CD1c-positive myeloid dendritic cell (primary cell): Measurements from ENCODE around the gene CHAD.
A peak's percentile ranks its signal among the peaks of the same experiment; 100 is the strongest.

Experiments used
- DNase-seq: peaks from one replicate; pipeline ENCODE4 v3.0.0-alpha.2; 2016; ENCODE audit errors: extremely low spot score

Gene CHAD, protein sequence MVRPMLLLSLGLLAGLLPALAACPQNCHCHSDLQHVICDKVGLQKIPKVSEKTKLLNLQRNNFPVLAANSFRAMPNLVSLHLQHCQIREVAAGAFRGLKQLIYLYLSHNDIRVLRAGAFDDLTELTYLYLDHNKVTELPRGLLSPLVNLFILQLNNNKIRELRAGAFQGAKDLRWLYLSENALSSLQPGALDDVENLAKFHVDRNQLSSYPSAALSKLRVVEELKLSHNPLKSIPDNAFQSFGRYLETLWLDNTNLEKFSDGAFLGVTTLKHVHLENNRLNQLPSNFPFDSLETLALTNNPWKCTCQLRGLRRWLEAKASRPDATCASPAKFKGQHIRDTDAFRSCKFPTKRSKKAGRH

GRCh38 chr17:50468304-50469207 is at the start of gene CHAD:
Gene CHAD, minus strand, starts transcription at chr17:50468880. Its CDS starts 67 bp downstream, at chr17:50468813.
- DNase-seq, result no peak

- no peak for DNase-seq
Observed at GRCh38 chr17:50517504-50518383, 49.1 kb upstream of the CHAD start.

- no peak for DNase-seq
Observed at GRCh38 chr17:50517011-50517410, 48.3 kb upstream of the CHAD start.

DNA sequence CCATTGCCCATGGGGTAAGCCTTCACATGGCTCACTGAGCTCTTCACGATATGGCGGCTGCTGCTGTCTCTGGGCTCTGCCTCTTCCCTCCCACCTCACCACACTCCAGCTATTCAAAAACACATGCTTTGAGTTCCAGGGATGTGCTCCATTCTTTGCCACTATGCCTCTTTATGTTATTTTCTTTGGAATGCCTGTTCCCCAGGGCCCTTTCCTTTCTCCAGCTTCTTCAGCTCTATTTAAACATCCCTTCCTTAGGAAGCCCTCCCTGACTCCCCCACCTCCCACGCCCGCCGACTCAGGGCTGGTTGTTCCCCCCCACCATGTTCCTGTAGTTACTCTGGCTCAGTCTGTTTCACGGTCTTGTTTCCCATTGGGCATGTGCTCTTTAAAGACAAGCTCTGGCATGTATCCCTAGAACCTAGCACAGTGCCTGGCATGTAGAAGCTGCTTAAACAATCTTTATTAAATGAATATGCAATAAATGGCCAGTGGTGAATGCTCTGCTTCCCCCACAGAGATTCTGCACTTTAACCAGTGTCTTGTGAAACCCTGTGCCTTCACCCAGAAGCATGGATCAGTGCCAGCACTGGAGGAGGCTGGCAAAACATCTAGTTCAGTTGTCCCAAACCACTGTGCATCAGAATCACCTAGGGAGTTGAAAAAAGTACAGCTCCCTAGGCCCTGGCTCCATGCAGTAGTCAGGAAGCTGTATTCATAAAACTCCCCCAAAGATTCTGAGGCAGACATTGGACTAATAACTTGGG is 46.4 kb upstream of the CHAD start:
- DNase-seq, result peak; percentile 15

- no peak for DNase-seq
Observed at GRCh38 chr17:50514388-50514787, 45.7 kb upstream of the CHAD start.

DNA sequence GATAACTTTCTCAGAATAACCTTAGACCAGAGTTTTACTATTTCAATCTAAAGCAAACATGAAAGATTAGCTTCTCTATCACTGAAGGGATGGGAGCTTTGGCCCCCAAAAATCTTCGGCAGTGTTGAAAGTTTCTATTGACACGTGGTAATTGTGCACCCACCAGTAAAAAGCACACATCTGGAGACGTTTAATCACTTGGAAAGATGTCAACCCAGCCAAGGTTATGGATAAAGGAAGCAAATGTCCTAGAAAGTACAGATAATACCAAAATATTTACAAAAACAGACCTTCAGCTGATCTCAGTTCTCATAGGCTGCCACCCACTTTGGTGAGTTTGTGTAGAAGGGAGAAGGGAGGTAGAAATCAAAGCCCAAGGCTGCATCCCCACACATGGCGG is 44.8 kb upstream of the CHAD start:
- no peak for DNase-seq

DNA sequence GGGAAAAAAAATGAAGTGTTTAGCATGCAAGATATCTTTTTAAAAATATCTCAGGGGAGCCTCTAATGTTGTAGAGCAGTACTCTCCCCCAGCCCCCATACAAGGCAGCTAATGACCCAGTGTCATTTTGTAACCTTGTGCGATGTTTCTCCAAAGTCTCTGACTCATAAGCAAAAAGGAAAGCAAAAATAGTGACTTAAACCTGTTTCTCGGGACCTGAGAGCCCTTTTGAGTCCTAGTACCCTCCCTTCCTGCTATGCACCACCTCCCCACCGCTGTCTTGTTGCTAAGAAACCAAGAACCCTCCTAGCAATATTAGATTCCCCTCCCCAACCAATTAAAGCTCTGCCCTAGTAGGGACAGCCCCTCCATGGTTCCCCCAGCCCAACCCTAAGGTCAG is 42.4 kb upstream of the CHAD start:
- peak; percentile 7 for DNase-seq

DNA sequence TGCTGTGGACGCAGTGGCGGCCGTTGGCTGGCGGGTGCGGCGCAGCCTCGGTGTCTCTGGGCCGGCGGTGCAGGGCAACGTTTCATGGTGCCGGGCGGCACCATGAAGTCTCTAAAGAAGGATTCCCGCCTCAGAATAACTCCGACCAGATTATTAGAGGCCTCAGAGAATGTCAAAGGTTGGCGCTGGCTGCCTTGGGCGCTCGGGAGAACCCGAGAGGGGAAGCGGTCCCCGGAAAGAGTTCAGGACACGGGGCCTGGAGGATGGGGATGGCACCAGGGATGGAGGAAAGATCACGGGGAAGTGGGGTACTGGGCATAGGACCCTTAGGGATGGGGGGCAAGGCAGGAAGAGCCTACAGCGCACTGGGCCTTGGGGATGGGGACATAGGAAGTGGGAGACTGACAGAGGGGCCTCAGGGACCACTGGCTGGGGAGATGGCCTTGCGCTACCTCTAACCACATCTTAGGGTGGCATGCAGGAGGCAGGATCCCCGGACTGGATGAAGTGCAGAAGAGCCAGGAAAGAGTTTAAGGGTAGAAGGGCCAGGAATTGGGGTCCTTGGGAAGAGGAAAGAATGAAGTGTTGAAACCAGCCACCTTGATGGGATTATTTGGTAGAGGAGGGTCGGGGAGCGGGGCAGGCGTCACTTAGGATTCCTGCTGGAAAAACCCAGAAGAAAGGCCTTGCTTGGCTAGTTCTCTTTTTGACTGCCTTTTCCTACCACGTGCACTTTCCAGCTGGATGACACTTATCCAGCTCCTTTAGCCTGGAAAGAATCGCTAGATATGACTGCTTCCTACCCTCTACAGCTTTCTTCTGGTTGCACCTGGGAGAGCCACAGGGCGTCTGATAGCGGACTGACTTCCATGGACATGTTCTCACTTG is 40.1 kb upstream of the CHAD start:
- no peak for DNase-seq

DNA sequence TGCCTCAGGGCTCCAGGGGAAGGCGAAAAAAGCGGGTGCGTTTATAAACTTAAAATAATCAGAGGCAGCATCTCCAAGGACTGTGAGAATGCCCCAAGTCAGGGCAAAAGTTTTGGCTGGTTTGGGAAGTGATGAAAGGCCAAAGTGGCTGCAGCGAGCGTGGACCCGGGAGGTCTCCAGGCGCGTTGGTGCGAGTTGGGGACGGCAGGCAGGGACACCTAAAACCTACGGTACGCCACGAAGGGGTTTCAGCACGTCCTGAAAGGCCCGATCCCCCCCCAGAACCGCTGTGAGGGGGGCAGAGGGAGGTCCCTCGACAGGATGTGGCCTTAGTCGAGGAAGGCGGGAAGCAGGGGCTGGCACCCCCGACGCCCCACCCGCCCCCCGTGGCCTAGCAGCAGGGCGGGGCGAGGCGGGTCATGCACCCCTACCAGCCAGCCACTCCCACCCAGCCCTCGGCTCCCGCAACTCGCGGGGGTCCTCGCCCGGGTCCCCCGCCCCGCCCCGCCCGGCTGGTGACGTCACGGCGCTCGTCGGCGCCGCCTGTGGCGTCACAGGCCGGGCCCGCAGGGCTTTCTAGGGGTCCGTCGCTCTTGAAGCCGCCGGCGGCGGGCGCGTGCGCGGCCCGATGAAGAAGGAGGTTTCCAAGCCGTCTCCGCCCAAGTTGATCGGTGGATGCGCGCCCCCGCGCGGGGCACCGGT is 39.3 kb upstream of the CHAD start, which contains the start of gene MYCBPAP:
Gene MYCBPAP, plus strand, starts transcription at position 569 of the 702 bp plus-strand sequence. CDS start 236 bp downstream, outside the sequence.
- DNase-seq, result peak; percentile 79

GRCh38 chr17:50506298-50506697 is 37.6 kb upstream of the CHAD start:
- DNase-seq, result no peak

DNA sequence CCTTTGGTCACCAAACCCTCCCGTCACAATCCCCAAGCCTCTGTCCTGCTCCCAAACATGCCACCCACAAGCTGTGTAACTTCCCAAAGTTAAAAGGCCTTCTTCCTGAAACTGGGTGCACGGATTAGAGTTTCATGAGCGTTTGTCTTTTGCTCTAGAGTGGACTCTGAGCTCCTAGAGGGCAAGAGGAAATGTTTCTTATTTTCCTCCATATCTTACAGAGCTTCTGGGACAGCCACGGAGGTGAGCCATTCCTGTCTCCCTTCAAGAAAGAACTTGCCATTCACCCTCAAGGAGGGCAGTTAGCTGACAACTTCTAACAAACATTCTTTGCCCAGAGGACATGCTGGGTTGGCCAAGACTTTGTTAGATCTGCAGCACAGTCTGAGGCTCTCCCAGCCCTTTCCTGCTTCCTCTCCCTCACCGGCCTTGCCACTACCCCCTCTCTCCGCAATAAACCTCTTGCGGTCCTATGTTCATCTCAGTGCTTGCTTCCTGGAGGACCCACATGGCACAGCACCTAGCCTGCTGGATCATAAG is 37.0 kb upstream of the CHAD start:
- peak; percentile 41 for DNase-seq

- no peak for DNase-seq
Observed at GRCh38 chr17:50502301-50502990, 33.8 kb upstream of the CHAD start.

DNA sequence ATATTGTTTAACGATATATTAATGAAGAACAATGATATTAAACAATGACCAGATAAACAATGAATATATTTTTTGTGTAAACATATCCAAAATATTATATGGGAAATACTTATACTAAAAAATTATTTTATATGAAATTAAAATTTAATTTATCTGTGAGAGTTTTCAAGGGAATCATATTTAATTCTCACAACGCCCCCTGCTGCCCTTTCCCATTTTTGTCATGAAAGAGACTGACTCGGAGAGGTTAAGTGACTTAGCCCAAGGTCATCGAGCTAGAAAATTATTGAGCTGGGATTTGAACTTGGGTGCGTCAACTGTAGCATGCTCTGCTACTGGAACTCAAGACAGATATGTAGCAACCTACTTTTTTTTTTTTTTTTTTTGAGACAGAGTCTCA is 32.4 kb upstream of the CHAD start:
- DNase-seq, result peak; percentile 37

GRCh38 chr17:50499721-50500120 is 31.0 kb upstream of the CHAD start:
- no peak for DNase-seq

GRCh38 chr17:50499270-50499669 is 30.6 kb upstream of the CHAD start:
- DNase-seq, result no peak

DNA sequence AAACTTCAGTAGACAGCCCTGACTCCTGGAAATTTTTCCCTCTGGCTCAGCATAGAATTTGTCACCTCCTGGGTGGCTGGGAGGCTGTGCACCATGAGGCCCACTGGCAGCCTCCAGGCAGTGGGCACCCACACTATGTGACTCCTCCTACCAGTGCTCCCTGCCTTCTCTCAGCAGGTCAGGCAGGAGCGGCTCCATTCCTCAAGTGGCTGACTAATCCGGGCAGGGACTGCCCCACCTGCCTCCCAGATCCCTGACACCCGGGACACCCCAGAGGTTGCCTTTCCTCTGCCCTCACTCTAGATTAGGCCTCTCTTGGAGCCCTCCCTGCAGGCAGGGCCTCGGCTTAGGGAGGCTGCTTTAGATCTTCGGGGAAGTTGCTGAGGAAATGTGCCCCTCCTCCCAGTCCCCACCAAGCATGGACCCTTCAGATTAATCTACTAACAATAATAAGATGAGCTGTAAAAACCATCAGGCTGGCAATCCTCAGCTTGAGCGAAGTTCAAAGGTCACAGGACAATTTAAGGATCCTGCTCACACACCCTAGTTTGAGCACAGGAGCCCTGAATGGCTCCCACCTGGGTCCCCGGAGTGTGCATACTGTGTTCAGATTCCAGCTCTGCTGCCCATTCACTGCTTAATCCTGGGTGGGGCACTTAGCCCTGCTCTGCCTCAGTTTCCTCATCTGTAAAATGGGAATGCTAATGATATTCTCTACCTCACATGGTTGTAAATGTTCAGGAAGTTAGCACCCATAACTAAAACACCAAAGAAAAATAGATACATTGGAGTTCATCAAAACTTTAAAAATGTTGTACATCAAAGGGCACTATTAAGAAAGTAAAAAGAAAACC is 29.6 kb upstream of the CHAD start:
- no peak for DNase-seq

DNA sequence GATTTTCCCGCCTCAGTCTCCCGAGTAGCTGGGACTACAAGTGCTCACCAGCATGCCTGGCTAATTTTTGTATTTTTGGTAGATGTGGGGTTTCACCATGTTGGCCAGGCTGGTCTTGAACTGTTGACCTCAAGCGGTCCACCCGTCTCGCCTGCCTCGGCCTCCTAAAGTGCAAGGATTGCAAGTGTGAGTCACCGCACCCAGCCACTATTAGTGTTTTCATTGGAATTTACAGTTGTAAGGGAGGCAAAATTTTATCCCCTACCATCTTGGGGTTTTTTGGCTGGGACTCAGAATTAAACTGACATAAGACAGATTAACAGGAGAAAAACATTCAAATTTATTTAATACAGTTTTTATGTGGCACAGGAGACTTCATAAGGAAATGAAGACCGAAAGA is 27.2 kb upstream of the CHAD start:
- no peak for DNase-seq
